ENCODE measurements around the gene APEH. TPM values are rescaled to one million over a fixed set of nuclear protein-coding genes. Genes with fewer than 3 reads are reported as not detected.
"Not testable (repeated sequence)": the region's sequence is repeated elsewhere in the genome, so short reads cannot be mapped to it uniquely, and the experiment has no call there.

APEH gene
- total and polyA plus RNA-seq, 12 donors, result 36.5 to 166 (median 124) TPM

GRCh38 chr3:49689046-49689907, 15.1 kb downstream of the APEH start, which contains the start of the genes MST1 and RNF123:
TSS of gene MST1 (minus strand) at chr3:49689474. CDS start at chr3:49688691, 783 bp downstream.
TSS of gene RNF123 (plus strand) at chr3:49689557. CDS start at chr3:49691166, 1,609 bp downstream.
- TF ChIP-seq CTCF (IDR thresholded peaks at IDR 0.05), result peak in 3 of 6 experiments; percentile 8 to 31 (median 21)
- TF ChIP-seq POLR2A (IDR thresholded peaks at IDR 0.05), result peak in 1 of 2 donors; percentile 41
- no peaks in the 10 kb centered on the region for H3K36me3 ChIP-seq (replicated peaks in 1 of 2)
- H3K27me3 ChIP-seq, result no peaks in the 10 kb centered on the region
- DNase-seq, result peak; percentile 83 to 92 (median 90)
- H3K9me3 ChIP-seq (replicated peaks in 1 of 3), result no peaks in the 10 kb centered on the region
- intact Hi-C loops (cut with DNase I), result no loop called here
- H3K27ac ChIP-seq, result peak within 1 kb of the TSS; percentile 3 to 93 (median 66)
- WGBS, 4 donors, result 0 to 2% (median 1%) methylated on average over 13 to 66 of the region's 66 CpGs
- peaks cover 5 to 24% of the 10 kb centered on the region in 2 donors for H3K4me1 ChIP-seq (replicated peaks in 1 of 2)
- H3K4me3 ChIP-seq, result peak within 1 kb of the TSS; percentile 74 to 99 (median 95)

DNA sequence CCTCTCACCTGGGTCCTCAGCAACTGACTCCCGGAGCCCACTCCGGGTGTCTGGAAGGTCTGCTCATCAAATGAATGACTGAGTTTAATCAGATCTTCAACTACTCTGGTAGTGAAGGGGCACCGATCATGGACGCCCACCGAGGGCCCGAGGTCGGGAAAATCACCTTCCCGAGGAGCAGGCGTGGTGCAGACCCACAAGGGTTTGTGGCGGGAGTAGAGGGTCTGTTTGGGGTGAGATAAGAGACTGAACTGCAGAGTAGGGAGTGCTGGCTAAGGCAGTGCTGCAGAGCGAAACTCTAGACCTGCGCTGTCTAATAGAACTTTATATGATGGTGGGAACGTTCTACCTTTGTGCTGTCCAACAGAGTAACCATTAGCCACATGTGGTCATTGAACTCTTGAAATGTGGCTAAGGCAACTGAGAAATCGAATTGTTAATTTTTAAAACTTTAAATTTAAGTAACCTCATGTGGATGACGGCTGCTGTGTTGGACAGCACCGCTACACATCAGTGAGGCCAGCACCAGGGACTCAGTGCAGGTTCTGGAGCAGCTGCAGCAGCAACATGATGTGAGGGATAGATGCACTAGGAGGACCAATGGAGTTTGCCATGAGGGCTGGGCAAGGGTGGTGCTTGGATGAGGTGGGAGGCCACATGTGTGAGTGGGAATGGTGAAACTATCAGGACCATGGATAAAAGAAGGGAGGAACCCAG, 15.9 kb downstream of the APEH start:
- H3K27me3 ChIP-seq; H3K9me3 ChIP-seq (replicated peaks in 1 of 3); H3K36me3 ChIP-seq (replicated peaks in 1 of 2); intact Hi-C loops (cut with DNase I); DNase-seq: not testable (repeated sequence)
- Histone ChIP-seq H3K27ac (peak overlapping the region in 3 of 5 donors; percentile 55 to 93 (median 66)), H3K4me1 (replicated peaks in 1 of 2) (peaks cover 5 to 24% of the 10 kb centered on the region in 2 donors), H3K4me3 (peak overlapping the region; percentile 74 to 99 (median 95))
- 6 to 9% (median 8%) methylated on average over 16 of the region's 16 CpGs for WGBS, 4 donors

DNA sequence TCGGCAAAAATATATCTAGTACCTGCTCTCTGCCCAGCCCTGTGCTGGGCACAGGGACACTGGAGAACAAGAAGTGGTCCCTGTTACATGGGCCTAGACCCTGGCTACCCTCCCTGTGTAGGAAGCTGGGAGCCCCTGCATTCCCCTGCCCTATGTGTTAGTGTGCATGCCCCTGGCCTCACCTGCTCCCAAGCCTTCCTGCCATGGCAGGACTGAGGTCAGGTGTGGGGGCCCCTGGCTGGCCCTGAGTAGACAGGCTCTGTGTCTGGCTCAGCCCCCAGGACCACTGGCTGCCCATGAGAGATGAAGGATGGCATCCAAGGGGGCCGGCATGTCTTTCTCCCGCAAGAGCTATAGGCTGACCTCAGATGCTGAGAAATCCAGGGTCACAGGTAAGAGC, 16.7 kb downstream of the APEH start:
- H3K27me3 ChIP-seq; H3K9me3 ChIP-seq (replicated peaks in 1 of 3); H3K27ac ChIP-seq; H3K4me3 ChIP-seq; intact Hi-C loops (cut with DNase I); DNase-seq; H3K36me3 ChIP-seq (replicated peaks in 1 of 2): not testable (repeated sequence)
- WGBS, 4 donors, result 76 to 87% (median 82%) methylated on average over 3 of the region's 3 CpGs
- H3K4me1 ChIP-seq (replicated peaks in 1 of 2), result peaks cover 5 to 24% of the 10 kb centered on the region in 2 donors

GRCh38 chr3:49691481-49691880, 17.3 kb downstream of the APEH start:
- H3K9me3 ChIP-seq (replicated peaks in 1 of 3); H3K4me3 ChIP-seq; H3K27ac ChIP-seq; DNase-seq; H3K36me3 ChIP-seq (replicated peaks in 1 of 2); intact Hi-C loops (cut with DNase I); H3K27me3 ChIP-seq: not testable (repeated sequence)
- WGBS, 4 donors, result 25 to 100% (median 80%) methylated on average over 2 to 3 of the region's 3 CpGs
- H3K4me1 ChIP-seq (replicated peaks in 1 of 2), result peaks cover 5 to 24% of the 10 kb centered on the region in 2 donors

- intact Hi-C loops (cut with DNase I), result not testable (repeated sequence)
- 61 to 75% (median 74%) methylated on average over 5 to 6 of the region's 6 CpGs for WGBS, 4 donors
These were observed 20.4 kb downstream of the APEH start for GRCh38 chr3:49694409-49695070.

DNA sequence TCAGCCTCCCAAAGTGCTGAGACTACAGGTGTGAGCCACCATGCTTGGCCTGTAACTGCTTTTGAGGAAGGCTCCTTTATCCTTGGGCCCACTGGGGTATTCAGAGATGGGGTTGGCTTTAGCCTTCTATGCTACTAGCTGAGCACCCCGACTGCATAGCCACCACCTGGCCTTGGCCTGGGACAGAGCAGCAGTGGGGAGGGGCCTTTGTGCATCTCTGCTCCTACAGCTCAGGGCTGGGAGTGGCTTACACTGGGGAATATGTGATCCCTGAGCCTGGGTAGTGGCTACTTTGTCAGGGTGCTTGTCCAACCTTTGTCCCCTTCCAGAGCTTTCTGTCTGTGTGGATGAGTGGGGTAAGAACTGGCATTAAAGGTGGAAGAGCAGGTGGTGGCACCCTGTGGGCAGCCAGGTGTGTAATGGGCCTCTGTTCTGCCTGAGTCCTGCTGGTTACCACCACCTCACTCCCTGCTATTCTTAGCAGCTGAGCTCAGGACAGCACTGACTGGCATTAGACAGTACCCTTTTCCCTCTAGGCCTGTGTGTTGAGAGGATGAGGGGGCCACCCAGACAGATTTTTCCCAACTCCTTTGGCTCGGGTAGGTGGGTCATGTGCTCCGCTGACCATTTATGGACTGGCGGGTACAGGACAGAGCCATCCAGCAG, 21.3 kb downstream of the APEH start:
- H3K27me3 ChIP-seq; H3K9me3 ChIP-seq (replicated peaks in 1 of 3); H3K4me3 ChIP-seq; H3K27ac ChIP-seq; DNase-seq; intact Hi-C loops (cut with DNase I): not testable (repeated sequence)
- WGBS, 4 donors, result 44 to 90% (median 82%) methylated on average over 1 to 4 of the region's 4 CpGs
- peaks cover 0 to 10% of the 10 kb centered on the region in 2 donors for H3K4me1 ChIP-seq (replicated peaks in 1 of 2)
- peaks cover 0 to 26% of the 10 kb centered on the region in 2 donors for H3K36me3 ChIP-seq (replicated peaks in 1 of 2)

More at GRCh38 chr3:49694409-49695070, 20.4 kb downstream of the APEH start:
- H3K9me3 ChIP-seq (replicated peaks in 1 of 3); H3K4me3 ChIP-seq; H3K27me3 ChIP-seq; H3K27ac ChIP-seq; DNase-seq: not testable (repeated sequence)
- H3K4me1 ChIP-seq (replicated peaks in 1 of 2), result peaks cover 5 to 16% of the 10 kb centered on the region in 2 donors
- H3K36me3 ChIP-seq (replicated peaks in 1 of 2), result peaks cover 0 to 18% of the 10 kb centered on the region in 2 donors

Data from adrenal gland (tissue), 12 donors.